Glutamatergic neuron (in vitro differentiated cells): ENCODE measurements around the gene TRPC3. TPM values are rescaled to one million over a fixed set of nuclear protein-coding genes. Genes with fewer than 3 reads are reported as not detected.
A peak's percentile ranks its signal among the peaks of the same experiment; 100 is the strongest.

Experiments used
- DNase-seq: peaks from one replicate; pipeline ENCODE4 v3.0.0; 2022
- H3K27ac Mint-ChIP-seq: one replicate; pipeline ENCODE4 v1.8.0; 2020; ENCODE audit warnings: mild to moderate bottlenecking, mixed read lengths, inconsistent platforms; ENCODE audit not compliant: unreplicated experiment
- H3K27me3 Mint-ChIP-seq: one replicate; pipeline ENCODE4 v1.8.0; 2020; ENCODE audit warnings: mild to moderate bottlenecking, moderate library complexity, mixed read lengths, inconsistent platforms; ENCODE audit not compliant: unreplicated experiment
- H3K36me3 Mint-ChIP-seq: one replicate; pipeline ENCODE4 v1.8.0; 2020; ENCODE audit warnings: mild to moderate bottlenecking, mixed read lengths, inconsistent platforms; ENCODE audit not compliant: unreplicated experiment
- H3K4me1 Mint-ChIP-seq: one replicate; pipeline ENCODE4 v1.8.0; 2020; ENCODE audit warnings: mild to moderate bottlenecking, low read depth, mixed read lengths, inconsistent platforms; ENCODE audit not compliant: unreplicated experiment
- H3K4me3 Mint-ChIP-seq: one replicate; pipeline ENCODE4 v1.8.0; 2020; ENCODE audit warnings: mild to moderate bottlenecking, mixed read lengths, inconsistent platforms; ENCODE audit not compliant: unreplicated experiment
- H3K9me3 Mint-ChIP-seq: one replicate; pipeline ENCODE4 v1.8.0; 2020; ENCODE audit warnings: mild to moderate bottlenecking, moderate library complexity, mixed read lengths, inconsistent platforms; ENCODE audit not compliant: unreplicated experiment
- CTCF ChIP-seq: fragments of 200-600 bp; sonication (generic); IDR thresholded peaks from one replicate; pipeline ENCODE4 v1.5.0; 2021; ENCODE audit not compliant: partially characterized antibody, unreplicated experiment
- total RNA-seq: library from RNA; stranded (reverse); fragmentation: NEBNext Ultra II Directional; extraction: Animal tissue kit (Norgen Biotek cat#: 25700); gene quantifications from one replicate; pipeline ENCODE4 v1.2.1, GENCODE V29; 2021; ENCODE audit not compliant: unreplicated experiment

Gene TRPC3
- total RNA-seq, 1 donor from 2014 or later, result 0.66 TPM

GRCh38 chr4:121900132-121900983, 51.5 kb downstream of the TRPC3 start:
- Mint-ChIP-seq H3K27me3 (peaks cover 4% of the 10 kb centered on the region), H3K9me3 (no peaks in the 10 kb centered on the region), H3K36me3 (no peaks in the 10 kb centered on the region), H3K4me1 (no peaks in the 10 kb centered on the region), H3K27ac (no peak overlapping the region), H3K4me3 (no peak overlapping the region)
- peak; percentile 84 for TF ChIP-seq CTCF
- DNase-seq, result peak; percentile 53

- Mint-ChIP-seq H3K9me3 (no peaks in the 10 kb centered on the region), H3K36me3 (no peaks in the 10 kb centered on the region), H3K27me3 (peaks cover 4% of the 10 kb centered on the region), H3K4me3 (no peak overlapping the region), H3K4me1 (no peaks in the 10 kb centered on the region), H3K27ac (no peak overlapping the region)
- DNase-seq, result peak; percentile 23
- TF ChIP-seq CTCF, result no peak
Measured at GRCh38 chr4:121898150-121898549, 53.7 kb downstream of the TRPC3 start.

- no peak for TF ChIP-seq CTCF
- H3K27me3 Mint-ChIP-seq, result no peaks in the 10 kb centered on the region
- H3K4me3 Mint-ChIP-seq, result no peak overlapping the region
- no peak overlapping the region for H3K27ac Mint-ChIP-seq
- no peaks in the 10 kb centered on the region for H3K4me1 Mint-ChIP-seq
- no peaks in the 10 kb centered on the region for H3K9me3 Mint-ChIP-seq
- no peak for DNase-seq
- no peaks in the 10 kb centered on the region for H3K36me3 Mint-ChIP-seq
Measured at GRCh38 chr4:121888134-121888533, 63.7 kb downstream of the TRPC3 start.

GRCh38 chr4:121885115-121885514, 66.7 kb downstream of the TRPC3 start:
- Mint-ChIP-seq H3K27me3 (no peaks in the 10 kb centered on the region), H3K4me3 (no peak overlapping the region), H3K9me3 (no peaks in the 10 kb centered on the region), H3K27ac (no peak overlapping the region), H3K4me1 (no peaks in the 10 kb centered on the region), H3K36me3 (no peaks in the 10 kb centered on the region)
- no peak for DNase-seq
- no peak for TF ChIP-seq CTCF

GRCh38 chr4:121881158-121881557, 70.7 kb downstream of the TRPC3 start:
- DNase-seq, result no peak
- Mint-ChIP-seq H3K9me3 (no peaks in the 10 kb centered on the region), H3K4me3 (no peak overlapping the region), H3K4me1 (no peaks in the 10 kb centered on the region), H3K27me3 (no peaks in the 10 kb centered on the region), H3K27ac (no peak overlapping the region), H3K36me3 (no peaks in the 10 kb centered on the region)
- TF ChIP-seq CTCF, result no peak
